WTC11 (cell line): ENCODE data around the gene GALNT4.

Source experiments
- CTCF ChIP-seq: fragments of 200-600 bp; IDR thresholded peaks from 2 replicates; pipeline ENCODE4 v1.8.0; 2022; ENCODE audit warnings: antibody characterized with exemption
- FOXJ3 ChIP-seq: sonication (generic); formaldehyde crosslinking; IDR thresholded peaks from 2 replicates; pipeline ENCODE4 v1.9.0; 2021; ENCODE audit warnings: missing genetic modification reagents, mild to moderate bottlenecking, borderline replicate concordance
- MAX ChIP-seq: sonication (generic); formaldehyde crosslinking; IDR thresholded peaks from 2 replicates; pipeline ENCODE4 v1.8.0; 2022; ENCODE audit warnings: mild to moderate bottlenecking, missing genetic modification reagents
- NFE2L1 ChIP-seq: sonication (generic); formaldehyde crosslinking; IDR thresholded peaks from 2 replicates; pipeline ENCODE4 v1.8.1; 2023; ENCODE audit warnings: missing genetic modification reagents
- RELA ChIP-seq: sonication (generic); formaldehyde crosslinking; IDR thresholded peaks from 2 replicates; pipeline ENCODE4 v1.8.1; 2022; ENCODE audit warnings: missing genetic modification reagents, mild to moderate bottlenecking, borderline replicate concordance

- no peak for TF ChIP-seq RELA (CRISPR knock-in tag)
- peak; percentile 44; the same call in 1 of the 2 replicates for TF ChIP-seq CTCF
- no peak for TF ChIP-seq FOXJ3 (CRISPR knock-in tag)
- no peak for TF ChIP-seq MAX
- TF ChIP-seq NFE2L1 (CRISPR knock-in tag): no peak
These were observed 5.1 kb upstream of the GALNT4 start for GRCh38 chr12:89529738-89530137.
